HG02642 (cell line): ENCODE data around the gene THTPA.

ENCODE experiments used
- ATAC-seq: cut with Tn5 transposase; IDR thresholded peaks from one replicate; pipeline ENCODE4 v1.9.1; 2021; ENCODE audit warnings: mild to moderate bottlenecking; ENCODE audit not compliant: unreplicated experiment, poor library complexity

THTPA gene

GRCh38 chr14:23566112-23566777, 10.2 kb downstream of the THTPA start:
- no peak for ATAC-seq

GRCh38 chr14:23566778-23567185, 10.7 kb downstream of the THTPA start:
- peak; percentile 17 for ATAC-seq

GRCh38 chr14:23567186-23568020, 11.3 kb downstream of the THTPA start, which contains the start of gene AP1G2:
Gene AP1G2, minus strand, starts transcription at chr14:23567791. Its CDS starts 477 bp downstream, at chr14:23567314.
- peak; percentile 87 for ATAC-seq

- no peak for ATAC-seq
These were observed 12.0 kb downstream of the THTPA start for GRCh38 chr14:23568021-23568599.

GRCh38 chr14:23568600-23569331, 12.7 kb downstream of the THTPA start:
- ATAC-seq: no peak

- ATAC-seq: no peak
These were observed 13.5 kb downstream of the THTPA start for GRCh38 chr14:23569443-23570151.

- ATAC-seq: no peak
These were observed 14.9 kb downstream of the THTPA start for GRCh38 chr14:23570806-23571483.

- no peak for ATAC-seq
These were observed 15.8 kb downstream of the THTPA start for GRCh38 chr14:23571701-23572523.

- ATAC-seq: no peak
These were observed 16.4 kb downstream of the THTPA start for GRCh38 chr14:23572524-23572828.

- no peak for ATAC-seq
These were observed 16.8 kb downstream of the THTPA start for GRCh38 chr14:23572836-23573235.

GRCh38 chr14:23573384-23574015, 17.4 kb downstream of the THTPA start:
- no peak for ATAC-seq

- no peak for ATAC-seq
These were observed 21.1 kb downstream of the THTPA start for GRCh38 chr14:23577004-23577681.

GRCh38 chr14:23577710-23578392, 21.8 kb downstream of the THTPA start:
- ATAC-seq: no peak

- ATAC-seq: no peak
These were observed 22.7 kb downstream of the THTPA start, which contains the start of gene JPH4 for GRCh38 chr14:23578560-23579310. Gene JPH4, minus strand, starts transcription at chr14:23578790. Its CDS starts 1,337 bp downstream, at chr14:23577453.

- no peak for ATAC-seq
These were observed 23.2 kb downstream of the THTPA start for GRCh38 chr14:23579311-23579630.

- ATAC-seq: no peak
These were observed 23.7 kb downstream of the THTPA start for GRCh38 chr14:23579739-23580138.
